Dedifferentiated amniotic fluid mesenchymal stem cell (primary cell): Measurements from ENCODE around the gene MYO3A.
"Not testable (repeated sequence)": the region's sequence is repeated elsewhere in the genome, so short reads cannot be mapped to it uniquely, and the experiment has no call there.

ENCODE experiments used
- DNase-seq: peaks from one replicate; pipeline ENCODE4 v3.0.0-alpha.2; 2016; ENCODE audit errors: extremely low spot score

The MYO3A gene

DNA sequence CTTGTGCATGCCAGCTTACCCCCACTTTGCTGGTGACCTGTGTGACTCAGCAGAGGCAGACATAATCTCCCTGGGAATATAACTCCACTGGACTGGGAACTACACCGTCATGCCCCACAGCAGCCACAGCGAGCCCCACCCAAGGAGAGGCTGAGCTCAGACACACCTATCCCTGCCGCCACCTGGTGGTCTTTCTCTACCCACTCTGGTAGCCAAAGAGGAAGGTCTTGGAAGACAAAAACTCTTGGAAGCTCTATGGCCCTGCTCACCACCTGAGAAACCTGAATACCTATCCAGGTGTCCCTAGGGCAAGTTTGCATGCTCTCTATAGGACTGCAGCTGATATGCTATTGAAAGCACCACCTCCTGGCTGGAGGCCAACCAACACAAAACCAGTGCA, 48.1 kb downstream of the MYO3A start:
- DNase-seq, result no peak

DNA sequence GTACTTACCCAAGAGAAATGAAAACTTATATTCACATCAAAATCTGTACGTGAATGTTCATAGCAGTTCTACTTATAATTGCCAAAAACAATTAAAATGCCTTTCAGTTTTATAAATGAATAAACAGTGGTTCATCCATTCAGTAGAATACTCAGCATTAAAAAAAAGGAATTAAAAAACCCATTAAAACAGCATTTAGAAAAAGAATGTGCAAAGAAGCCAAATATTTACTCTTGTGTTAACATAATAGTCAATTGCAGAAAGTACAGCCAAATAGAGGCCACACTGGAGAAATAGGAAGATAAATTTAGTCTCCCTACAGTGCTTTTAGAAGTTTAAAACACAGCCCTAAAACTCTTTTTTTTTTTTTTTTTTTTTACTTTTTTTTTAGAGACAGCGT, 54.6 kb downstream of the MYO3A start:
- no peak for DNase-seq

DNA sequence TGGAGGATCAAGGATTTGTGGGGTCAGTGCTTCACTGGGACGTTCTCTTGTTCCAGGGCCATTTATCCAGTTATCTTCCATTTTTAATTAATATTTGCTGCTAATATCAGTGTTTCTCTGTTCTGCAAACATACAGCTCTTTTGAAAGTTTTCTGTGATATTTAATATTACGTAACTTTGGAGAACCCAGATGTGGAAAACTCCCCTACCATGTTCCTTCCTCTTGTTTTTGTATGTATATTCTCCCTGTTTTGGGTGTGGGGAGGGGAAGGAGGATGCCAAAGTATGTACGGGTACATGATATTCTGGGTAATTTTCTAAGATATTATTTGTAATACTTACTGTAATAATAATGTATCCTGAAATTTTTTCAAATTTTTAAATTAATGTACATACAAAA, 55.9 kb downstream of the MYO3A start:
- no peak for DNase-seq

DNA sequence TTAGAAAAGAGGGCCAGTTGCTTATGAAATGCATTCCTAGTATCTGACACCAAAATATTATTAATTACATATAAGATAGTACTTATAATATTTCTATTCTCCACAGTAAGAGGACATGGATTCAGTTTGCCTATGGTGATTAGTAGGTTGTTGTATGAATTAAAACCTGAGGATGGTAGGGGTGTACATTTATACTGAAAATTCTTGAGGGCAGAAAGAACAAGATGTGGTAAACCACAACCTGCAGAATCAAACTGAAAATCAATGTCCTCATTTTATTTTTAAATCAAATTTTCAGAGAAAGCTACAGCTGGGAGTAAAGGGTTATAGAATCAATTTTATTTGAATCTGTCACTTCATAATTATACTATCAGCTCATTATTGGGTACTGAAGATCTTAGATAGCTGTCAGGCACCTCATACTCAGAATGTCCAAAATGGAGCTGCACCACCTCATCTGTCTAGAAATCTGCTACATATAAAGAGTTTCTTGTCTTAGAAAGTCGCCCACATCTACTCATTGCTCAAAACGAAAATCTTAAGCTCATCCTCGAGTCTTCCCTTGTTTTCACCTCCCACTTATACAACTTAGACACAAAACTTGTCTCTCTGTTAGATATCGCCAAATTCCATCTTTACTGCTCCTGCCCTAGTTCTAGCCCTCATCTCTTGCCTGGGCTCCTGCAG, 65.4 kb downstream of the MYO3A start:
- DNase-seq, result no peak

DNA sequence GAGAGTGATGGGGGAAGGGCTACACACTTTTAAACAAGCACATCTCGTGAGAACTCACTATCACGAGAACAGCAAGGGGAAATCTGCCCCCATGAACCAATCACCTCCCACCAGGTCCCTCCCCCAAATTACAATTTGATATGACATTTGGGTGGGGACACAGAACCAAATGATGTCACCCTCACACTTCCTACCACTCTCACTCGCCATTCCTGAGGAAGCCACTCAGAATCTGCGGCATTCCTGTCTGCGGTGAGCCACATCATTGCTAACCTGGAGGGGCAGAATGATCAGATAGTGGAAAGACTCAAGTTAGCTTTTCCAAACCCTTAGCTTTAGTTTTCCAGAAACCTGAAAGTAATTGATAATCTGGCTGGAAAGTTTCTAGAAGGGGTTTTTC, 66.9 kb downstream of the MYO3A start:
- DNase-seq, result no peak

DNA sequence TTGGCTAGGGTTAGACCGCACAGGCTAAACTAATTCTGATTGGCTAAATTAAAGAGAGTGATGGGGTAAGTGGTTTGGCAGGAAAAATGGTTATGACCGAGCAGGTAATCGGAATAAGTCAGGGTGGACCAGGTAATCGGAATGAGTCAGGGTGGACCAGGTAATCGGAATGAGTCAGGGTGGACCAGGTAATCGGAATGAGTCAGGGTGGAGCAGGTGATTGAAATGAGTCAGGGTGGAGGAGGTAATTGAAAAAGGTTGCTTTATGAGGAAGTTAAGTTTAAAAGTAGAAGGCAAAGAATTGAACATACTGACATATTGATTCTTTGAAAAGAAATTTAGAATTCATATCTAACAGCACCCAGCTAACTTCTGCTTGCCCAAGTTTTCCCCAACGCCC, 68.4 kb downstream of the MYO3A start:
- not testable (repeated sequence) for DNase-seq

DNA sequence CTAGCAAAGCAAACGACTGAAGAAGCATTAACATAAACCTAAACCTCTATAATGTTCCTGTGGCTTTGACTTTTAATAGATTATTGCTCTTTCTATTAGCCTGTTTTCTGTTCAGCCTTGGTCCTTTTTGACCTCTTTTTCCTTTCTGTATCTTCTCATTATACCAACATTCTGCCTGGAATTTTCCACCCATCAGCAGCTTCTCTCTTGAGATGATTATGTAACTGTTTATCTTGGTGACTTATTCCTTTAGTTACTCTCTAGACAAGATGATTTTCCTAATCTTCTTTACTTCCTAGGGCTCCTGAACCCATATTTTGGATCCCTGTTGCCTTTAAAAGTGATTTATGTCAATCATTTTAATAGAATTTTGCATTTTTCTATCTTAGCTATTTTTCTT, 81.1 kb downstream of the MYO3A start:
- DNase-seq, result no peak

DNA sequence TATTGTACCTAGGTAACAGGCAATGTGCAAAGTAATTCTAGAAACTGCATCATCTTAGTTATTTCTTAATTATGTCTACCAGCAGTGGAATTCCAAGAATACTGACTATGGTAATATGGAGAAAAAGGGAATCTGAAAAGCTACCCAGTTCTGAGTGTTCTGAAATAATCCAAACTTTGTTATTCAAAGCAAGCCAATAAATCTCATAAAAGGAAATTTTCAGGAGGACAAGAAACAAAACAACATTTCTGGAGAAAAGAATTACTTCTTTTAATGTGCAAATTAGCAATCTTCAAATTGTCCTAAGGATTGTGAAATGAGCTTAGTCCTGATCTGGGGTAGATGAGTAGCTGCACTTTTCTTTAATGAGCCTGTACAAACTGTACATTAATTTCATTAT, 88.8 kb downstream of the MYO3A start:
- DNase-seq, result no peak

DNA sequence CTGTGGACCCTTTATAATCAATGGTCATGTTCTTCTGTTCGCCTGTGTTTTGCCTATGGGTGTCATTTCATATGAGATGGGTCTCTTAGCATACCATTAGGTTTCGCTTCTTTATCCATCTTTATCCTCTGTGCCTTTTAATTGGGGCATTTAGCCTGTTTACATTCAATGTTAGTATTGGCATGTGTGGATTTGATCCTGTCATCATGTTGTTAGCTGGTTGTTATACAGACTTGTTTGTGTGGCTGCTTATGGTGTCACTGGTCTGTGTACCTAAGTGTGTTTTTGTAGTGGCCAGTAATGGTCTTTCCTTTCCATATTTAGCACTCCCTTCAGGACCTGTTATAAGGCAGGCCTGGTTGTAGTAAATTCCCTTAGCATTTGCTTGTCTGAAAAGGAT, 90.3 kb downstream of the MYO3A start:
- no peak for DNase-seq

DNA sequence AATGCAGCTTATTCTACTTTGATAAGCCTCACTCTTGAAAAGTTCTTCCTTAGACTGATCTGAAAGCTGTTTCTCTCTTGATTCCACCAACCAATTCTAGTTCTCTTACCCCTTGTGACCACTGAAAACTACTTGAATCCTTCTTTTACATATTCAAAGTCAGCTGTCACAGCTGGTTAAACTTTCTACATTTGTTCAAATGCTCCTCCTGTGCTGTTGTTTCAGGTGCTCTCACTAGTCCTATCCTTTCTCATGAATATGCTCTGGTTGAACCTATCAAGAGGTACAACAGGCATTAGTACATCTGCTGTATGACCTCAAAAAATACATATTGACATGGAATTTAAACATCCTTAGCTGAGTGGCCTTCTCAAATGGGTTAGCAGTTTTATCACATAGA, 91.5 kb downstream of the MYO3A start:
- no peak for DNase-seq

DNA sequence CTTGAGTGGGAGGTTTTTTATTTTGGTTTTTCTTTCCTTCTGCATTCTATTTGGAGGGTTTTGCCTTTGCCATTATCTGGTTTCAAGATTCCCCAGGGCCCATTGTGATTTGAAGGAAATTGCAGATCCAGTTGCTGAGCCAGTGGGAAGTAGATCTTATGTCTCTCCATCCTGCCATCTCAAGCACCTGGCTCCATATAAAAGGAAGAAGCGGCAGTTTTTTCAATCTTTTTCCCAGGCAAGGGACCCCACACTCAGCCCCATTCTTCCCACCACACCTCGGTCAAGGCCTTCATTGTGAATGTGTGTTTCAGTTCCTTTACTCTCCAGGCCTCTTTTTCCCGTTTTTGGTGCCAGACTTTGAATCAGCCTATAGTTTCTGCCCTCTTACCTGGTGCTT, 95.8 kb downstream of the MYO3A start:
- DNase-seq, result no peak

DNA sequence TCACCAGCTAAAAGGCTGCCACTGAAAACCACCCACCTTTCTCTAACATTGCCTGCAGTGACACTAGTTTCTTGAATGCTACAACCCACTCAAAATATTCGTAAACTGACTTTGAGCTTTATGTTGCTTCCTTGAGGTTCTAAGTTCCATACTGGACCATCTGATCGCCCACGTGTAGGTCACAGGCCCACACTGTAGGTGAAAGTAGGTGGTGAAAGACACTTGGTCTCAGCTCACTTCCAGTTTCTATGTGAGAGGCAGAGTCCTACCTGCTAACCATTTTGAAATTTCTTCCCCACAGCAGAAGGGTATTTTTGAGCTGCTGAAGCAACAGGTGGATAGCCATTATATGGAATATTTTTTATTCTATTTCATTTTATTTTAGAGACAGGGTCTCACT, 97.3 kb downstream of the MYO3A start:
- DNase-seq, result no peak

DNA sequence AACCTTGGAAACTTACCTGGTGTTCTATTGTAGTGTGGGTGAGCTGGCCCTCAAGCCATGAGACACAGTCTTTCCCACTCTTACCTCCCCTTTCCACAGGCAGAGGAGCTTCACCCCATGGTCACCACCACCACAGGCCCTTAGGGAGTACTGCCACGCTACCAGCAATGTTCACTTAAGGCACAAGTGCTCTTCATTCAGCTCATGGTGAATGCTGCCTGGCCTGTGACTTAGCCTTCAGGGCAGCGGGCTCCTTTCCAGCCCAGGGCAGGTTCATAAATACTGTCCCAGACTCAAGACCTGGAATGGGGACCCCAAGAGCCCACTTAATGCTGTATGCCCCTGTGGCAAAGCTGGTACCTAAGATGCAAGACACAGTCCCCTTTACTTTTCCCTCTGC, 109.4 kb downstream of the MYO3A start:
- DNase-seq, result no peak

DNA sequence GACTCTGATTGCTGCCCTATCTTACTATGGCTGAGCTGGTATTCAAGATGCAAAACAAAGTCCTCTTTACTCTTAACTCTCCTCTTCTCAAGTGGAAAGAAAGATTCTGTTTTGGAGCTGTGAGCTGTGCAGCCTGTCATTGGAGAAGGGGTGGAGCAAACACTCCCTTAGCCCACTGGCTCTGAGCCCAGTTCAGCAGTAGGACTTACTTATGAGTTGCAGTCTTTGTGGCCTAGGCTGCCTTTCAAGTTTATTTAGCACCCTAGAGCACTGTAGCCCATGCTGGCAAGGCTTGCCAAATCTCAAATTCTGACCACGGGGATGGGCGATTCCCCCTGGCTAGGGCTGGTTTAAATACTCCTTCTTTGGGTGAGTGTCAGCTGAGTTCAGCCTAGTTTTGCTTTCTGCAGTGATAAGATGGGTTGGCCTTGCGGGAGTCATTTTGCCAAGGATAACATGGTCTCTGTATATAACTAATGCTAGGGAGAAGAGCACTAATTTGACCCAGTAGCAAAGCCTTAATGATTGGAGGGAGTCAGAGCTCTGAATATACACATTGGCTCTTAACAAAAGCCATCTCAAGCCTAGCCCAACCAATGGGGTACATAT, 110.2 kb downstream of the MYO3A start:
- DNase-seq, result no peak

DNA sequence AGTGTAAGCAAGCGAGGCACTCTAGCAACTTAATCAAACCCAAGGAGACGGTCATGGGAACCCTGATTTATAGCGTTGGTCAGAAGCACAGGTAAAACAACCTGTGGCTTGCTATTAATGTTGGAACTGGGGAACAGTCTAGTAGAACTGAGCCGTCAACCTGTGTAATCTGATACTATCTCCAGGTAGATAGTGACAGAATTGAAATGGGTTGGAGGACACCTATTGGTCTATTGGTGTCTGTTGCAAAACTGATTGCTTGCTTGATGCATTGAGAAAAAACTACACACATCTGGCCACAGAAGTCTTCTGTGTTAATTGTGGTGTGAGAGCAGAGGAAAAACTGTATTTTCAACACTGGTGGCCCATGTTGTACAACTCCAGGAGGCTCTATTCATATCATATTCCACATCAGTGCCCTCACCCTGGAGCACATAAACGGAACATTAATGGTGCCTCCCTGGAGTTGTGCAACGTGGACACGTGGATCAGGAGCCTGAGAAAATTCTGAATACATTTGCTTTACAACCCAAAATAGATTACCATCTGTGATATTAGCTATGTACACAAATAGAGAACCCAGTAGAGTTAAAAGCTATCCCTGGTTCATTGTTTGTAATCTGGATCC, 112.2 kb downstream of the MYO3A start:
- DNase-seq, result no peak

DNA sequence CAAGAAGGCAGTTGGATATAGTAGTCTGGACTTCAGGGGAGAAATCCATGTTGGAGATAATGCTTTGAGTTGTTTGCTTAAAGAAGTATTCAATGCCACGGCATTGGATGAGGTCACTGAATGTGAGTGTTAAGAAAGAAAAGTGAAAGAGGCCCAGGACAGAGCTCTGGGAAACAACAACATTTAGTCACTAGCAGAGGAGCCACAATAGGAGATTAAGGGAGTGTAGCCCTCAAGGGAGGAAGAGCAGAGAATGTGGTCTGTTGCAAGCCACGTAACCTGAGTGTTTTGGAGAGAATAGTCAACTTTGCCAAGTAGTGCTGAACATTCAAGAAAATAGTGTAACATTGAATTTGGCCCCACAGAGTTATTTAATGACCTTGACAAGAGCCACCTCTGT, 114.7 kb downstream of the MYO3A start:
- no peak for DNase-seq

DNA sequence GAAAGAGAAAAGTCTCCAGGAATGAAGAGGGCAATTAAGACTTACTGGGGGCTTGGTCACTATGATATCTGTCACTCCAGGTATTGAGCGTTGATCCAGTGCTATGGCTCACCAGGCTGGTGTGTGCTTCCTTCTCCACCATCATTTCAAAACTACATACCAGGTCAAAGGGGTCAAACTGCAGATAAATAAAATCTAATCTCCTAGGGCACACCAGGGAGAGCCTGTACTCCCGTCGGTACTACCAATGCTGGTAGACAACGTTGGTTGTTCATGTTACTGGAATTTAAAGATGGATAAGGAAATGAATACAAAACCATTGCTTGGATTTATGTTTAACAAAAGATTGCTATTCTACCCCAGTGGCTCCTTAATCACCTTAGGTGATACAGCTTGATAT, 118.3 kb downstream of the MYO3A start:
- DNase-seq, result no peak

DNA sequence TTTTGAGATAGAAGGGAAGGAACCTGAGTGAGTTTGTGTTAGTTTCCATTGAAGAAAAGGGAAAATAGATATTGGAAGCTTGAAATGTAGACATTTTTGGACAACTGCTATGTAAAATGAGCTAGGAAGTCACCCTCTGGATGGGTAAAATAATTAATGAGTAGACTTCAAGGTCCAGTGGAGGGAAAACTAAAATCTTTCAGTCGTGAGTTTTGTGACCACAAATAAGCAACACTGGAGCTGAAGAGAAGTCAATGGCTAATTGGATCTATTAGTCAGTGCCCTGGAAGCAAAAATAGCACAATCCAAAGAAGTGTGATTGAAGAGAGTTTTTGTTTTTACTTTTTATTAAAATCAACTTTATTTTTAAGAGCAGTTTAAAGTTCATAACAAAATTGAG, 123.4 kb downstream of the MYO3A start:
- no peak for DNase-seq

DNA sequence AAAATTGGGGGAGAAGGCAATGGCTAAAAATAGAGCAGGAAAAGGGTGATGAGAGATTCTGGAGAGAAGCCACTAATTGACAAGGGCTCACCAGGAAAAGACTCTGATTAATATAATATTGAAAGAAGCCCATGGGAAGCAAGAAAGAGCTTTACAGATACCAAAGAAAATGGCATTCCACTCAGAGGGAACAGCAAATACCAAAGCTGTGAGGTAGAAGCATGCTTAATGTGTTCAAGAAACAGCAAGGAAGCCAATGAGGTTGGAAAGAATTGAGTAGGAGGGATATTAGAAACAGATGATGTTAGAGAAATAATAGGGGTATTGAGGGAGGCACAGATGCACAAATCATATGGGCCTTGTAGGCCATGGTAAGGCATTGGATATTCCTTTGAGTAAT, 130.1 kb downstream of the MYO3A start:
- no peak for DNase-seq

DNA sequence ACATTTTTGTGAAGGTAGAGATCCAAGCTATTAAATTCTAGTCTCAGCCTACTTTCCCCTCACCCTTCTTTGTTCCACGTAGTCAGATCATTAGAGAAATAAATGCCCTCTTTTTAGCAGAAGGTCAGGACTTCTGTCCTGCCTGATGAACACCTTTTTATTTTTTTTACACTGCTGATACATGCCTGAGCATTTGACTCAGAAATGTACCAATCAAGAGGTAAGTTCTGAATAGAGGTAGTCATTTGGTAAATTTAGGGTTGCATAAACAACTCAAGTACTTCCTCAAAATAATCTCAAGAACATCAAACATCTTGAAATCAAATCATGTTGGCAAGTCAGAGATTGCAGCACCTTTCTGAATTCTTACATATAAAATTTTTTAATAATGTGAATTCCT, 133.7 kb downstream of the MYO3A start:
- no peak for DNase-seq

DNA sequence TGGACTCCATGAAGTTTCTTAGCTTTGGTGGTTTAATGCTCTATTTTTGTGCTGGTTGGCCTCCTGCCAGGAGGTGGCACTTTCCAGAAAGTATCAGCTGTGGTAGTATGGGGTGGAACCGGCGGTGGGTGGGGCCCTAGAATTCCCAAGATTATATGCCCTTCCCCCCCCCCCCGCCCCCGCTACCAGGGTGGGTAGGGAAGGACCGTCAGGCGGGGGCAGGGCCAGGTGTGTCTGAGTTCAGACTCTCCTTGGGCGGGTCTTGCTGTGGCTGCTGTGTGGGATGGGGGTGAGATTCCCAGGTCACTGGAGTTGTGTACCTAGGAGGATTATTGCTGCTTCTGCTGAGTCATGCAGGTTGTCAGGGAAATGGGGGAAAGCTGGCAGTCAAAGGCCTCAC, 146.9 kb downstream of the MYO3A start:
- DNase-seq, result not testable (repeated sequence)

DNA sequence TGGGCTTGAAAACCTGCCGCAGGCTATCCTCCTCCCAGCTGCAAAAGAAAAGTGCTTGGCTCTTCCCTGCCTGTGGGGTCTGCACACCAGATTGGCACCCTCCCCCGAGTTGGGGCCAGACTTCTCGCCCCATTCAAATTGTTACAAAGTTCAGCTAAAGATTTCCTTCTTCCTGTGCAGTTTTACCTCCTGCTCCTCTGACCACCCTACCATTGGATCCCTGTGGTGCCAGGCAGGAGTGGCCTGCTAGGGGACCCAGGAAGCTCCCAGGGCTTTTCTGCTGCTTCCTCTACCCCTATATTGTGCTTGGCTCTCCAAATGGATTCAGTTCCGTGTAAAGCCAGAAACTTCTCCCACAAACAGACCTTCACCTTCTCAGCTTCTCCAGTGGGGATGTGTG, 147.4 kb downstream of the MYO3A start:
- no peak for DNase-seq

DNA sequence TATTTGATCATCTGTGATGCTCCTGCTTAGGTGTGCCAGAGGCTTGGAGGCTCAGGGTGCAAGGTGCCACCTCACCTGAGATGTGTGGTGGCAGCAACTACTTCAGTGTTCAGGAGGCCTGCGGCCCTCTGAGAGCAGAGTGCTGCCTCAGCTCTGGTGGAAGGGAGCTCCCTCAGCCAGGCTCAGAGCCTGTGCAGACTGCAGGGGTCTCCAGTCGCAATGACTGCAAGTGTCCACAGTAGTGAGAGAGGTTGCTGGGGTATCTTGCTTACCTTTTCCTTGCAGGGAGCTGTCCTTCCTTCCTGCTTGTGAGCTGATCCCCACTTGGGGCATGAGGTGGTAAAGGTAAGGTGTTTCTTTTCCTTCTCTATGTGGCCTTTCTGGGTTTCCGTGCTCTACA, 151.5 kb downstream of the MYO3A start:
- no peak for DNase-seq

DNA sequence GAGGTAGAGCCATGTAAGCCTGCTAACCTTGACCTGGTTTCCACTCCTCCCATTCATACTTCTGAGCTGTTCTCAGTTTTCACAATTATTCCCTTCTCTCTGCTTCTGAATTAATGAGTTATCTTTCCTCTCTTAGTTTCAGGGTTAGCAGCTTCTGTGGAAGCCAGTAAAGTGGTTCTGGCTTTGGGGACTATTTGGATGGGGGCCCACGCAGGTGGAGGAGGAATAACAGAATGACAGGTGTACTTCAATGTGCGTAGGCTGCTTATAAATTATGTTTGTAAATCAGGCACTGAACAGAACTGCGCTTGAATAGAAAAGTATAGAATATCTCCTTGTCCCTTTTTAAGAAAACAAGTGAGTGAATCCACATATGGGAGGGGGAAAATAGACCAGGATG, 153.6 kb downstream of the MYO3A start:
- DNase-seq, result no peak
